HepG2 (cell line): ENCODE data around the gene GPT2. TPM values are rescaled to one million over a fixed set of nuclear protein-coding genes. Genes with fewer than 3 reads are reported as not detected.

Experiments
- CBX2 ChIP-seq, 2 experiments: fragments of 200-600 bp in 1 of 2; sonication (generic); formaldehyde crosslinking in 1 of 2; IDR thresholded peaks; 2 replicates each; pipeline versions ENCODE4 v1.7.0 to v1.8.1; 2018 to 2022; ENCODE audit warnings: low read depth in 2 of 2, low read length in 1 of 2, mild to moderate bottlenecking in 1 of 2, missing genetic modification reagents in 1 of 2
- HCFC1 ChIP-seq: fragments of 150-350 bp; IDR thresholded peaks from 2 replicates; pipeline ENCODE4 v1.6.1; 2014; ENCODE audit warnings: low read depth, low read length
- LCORL ChIP-seq, 2 experiments: fragments of 450-650 bp in 1 of 2; sonication (generic) in 1 of 2; formaldehyde crosslinking in 1 of 2; IDR thresholded peaks; 2 replicates each; pipeline versions ENCODE4 v1.5.0 to v1.6.1; 2017 to 2020; ENCODE audit warnings: antibody characterized with exemption in 1 of 2, missing genetic modification reagents in 1 of 2
- NRL ChIP-seq: sonication (generic); formaldehyde crosslinking; IDR thresholded peaks from 2 replicates; pipeline ENCODE4 v1.5.0; 2020; ENCODE audit warnings: missing genetic modification reagents, mild to moderate bottlenecking, moderate library complexity, borderline replicate concordance
- POLR2A ChIP-seq, 2 experiments: IDR thresholded peaks; 2 replicates each; pipeline ENCODE4 v1.6.1; 2011; ENCODE audit warnings: low read depth in 2 of 2, low read length in 2 of 2, mild to moderate bottlenecking in 1 of 2, moderate library complexity in 1 of 2; ENCODE audit not compliant: insufficient read depth in 1 of 2
- RXRB ChIP-seq: IDR thresholded peaks from 2 replicates; pipeline ENCODE4 v1.6.1; 2016; ENCODE audit warnings: borderline replicate concordance, missing genetic modification reagents, missing compliant biosample characterization
- TGIF2 ChIP-seq: IDR thresholded peaks from 2 replicates; pipeline ENCODE4 v1.6.1; 2016; ENCODE audit warnings: control low read depth, missing compliant biosample characterization
- YY1 ChIP-seq: IDR thresholded peaks from 2 replicates; pipeline ENCODE4 v1.6.1; 2011; ENCODE audit warnings: low read length, low read depth, moderate library complexity, mild to moderate bottlenecking; ENCODE audit not compliant: insufficient read depth, insufficient replicate concordance
- ZMYM4 ChIP-seq: sonication (generic); formaldehyde crosslinking; IDR thresholded peaks from 2 replicates; pipeline ENCODE4 v1.8.1; 2023; ENCODE audit warnings: mild to moderate bottlenecking, missing genetic modification reagents
- ZNF30 ChIP-seq: sonication (generic); formaldehyde crosslinking; IDR thresholded peaks from 2 replicates; pipeline ENCODE4 v1.5.0; 2020; ENCODE audit warnings: mild to moderate bottlenecking, missing genetic modification reagents
- ZNF720 ChIP-seq: sonication (generic); formaldehyde crosslinking; IDR thresholded peaks from 2 replicates; pipeline ENCODE4 v1.4.0; 2020; ENCODE audit warnings: missing genetic modification reagents
- ZNF773 ChIP-seq: sonication (generic); formaldehyde crosslinking; IDR thresholded peaks from 2 replicates; pipeline ENCODE4 v1.4.0; 2020; ENCODE audit warnings: missing genetic modification reagents, borderline replicate concordance
- ZNF841 ChIP-seq: sonication (generic); formaldehyde crosslinking; IDR thresholded peaks from 2 replicates; pipeline ENCODE4 v1.8.1; 2023; ENCODE audit warnings: missing genetic modification reagents, borderline replicate concordance
- polyA plus RNA-seq, 8 experiments: library from polyadenylated mRNA; depleted of rRNA in 3 of 8; stranded (reverse) in 7 of 8; unstranded in 1 of 8; fragments of >200 nt; fragmentation: Illumina TruSeq in 4 of 8; extraction: Trizol in 4 of 8; gene quantifications; 2 replicates each; pipeline versions ENCODE4 v1.2.1 to v1.2.3, GENCODE V29; 2011 to 2016; ENCODE audit warnings: low read depth in 4 of 8, missing spikeins in 1 of 8, mixed read lengths in 1 of 8; ENCODE audit not compliant: insufficient read depth in 1 of 8
- total RNA-seq, 5 experiments: library from RNA; depleted of rRNA; stranded (reverse); fragments of >200 nt; fragmentation: Illumina TruSeq; extraction: Trizol; gene quantifications; 2 replicates each; pipeline ENCODE4 v1.2.3, GENCODE V29; 2016; ENCODE audit warnings: low read depth in 1 of 5
- TF ChIP-seq, protein P1 (sequence below): sonication (generic); formaldehyde crosslinking; IDR thresholded peaks from 2 replicates; pipeline ENCODE4 v1.5.0; 2020; ENCODE audit warnings: mild to moderate bottlenecking, missing genetic modification reagents, borderline replicate concordance
- TF ChIP-seq, protein P2 (sequence below): sonication (generic); IDR thresholded peaks from 2 replicates; pipeline ENCODE4 v1.6.1; 2016; ENCODE audit warnings: low read depth, borderline replicate concordance
- TF ChIP-seq, protein P3 (sequence below): sonication (generic); formaldehyde crosslinking; IDR thresholded peaks from 2 replicates; pipeline ENCODE4 v1.4.0; 2020; ENCODE audit warnings: low read depth, mild to moderate bottlenecking, missing genetic modification reagents
- TF ChIP-seq, protein P4 (sequence below): sonication (generic); formaldehyde crosslinking; IDR thresholded peaks from 2 replicates; pipeline ENCODE4 v1.5.1; 2020; ENCODE audit warnings: missing genetic modification reagents, mild to moderate bottlenecking, borderline replicate concordance
- TF ChIP-seq, protein P5 (sequence below): IDR thresholded peaks from 2 replicates; pipeline ENCODE4 v1.6.1; 2016; ENCODE audit warnings: missing biosample characterization, missing genetic modification reagents, low read depth

GPT2 gene
- total and polyA plus RNA-seq, 2 of the 13 experiments (the other 11 are each of a cell fraction or from before 2014, with no cell fraction given), result 138 to 267 TPM

DNA sequence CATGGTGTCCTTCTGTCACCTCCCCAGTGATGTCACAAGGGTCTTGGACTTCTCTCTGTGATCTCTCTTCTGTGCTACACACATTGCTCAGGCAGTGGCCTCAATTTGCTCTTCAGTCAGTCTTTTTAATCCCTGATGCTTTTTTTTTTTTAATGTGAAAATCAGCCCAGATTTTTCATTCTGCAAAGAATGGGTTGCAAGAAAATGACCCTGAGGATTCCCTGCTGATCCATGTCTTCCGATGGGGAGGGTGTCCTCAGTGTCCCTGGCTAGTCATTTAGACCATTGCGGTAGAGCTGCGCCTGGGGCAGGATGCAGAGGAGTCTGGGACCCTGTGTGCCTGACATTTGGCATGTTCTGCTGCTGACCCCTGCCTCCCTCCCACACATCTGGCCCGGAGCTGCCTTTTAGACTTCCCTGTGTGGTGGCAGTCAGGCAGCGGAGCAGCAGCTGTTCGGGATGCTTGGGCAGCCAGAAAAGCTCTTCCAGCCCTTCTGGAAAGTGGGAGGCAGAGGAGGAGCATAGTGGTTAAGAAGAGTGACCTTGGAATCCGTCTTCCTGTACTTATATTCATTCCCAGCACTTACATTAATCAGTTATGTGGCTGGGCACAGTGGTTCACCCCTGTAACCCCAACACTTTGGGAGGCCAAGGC is 12.3 kb downstream of the GPT2 start (continued):
- TF ChIP-seq, protein P1, sequence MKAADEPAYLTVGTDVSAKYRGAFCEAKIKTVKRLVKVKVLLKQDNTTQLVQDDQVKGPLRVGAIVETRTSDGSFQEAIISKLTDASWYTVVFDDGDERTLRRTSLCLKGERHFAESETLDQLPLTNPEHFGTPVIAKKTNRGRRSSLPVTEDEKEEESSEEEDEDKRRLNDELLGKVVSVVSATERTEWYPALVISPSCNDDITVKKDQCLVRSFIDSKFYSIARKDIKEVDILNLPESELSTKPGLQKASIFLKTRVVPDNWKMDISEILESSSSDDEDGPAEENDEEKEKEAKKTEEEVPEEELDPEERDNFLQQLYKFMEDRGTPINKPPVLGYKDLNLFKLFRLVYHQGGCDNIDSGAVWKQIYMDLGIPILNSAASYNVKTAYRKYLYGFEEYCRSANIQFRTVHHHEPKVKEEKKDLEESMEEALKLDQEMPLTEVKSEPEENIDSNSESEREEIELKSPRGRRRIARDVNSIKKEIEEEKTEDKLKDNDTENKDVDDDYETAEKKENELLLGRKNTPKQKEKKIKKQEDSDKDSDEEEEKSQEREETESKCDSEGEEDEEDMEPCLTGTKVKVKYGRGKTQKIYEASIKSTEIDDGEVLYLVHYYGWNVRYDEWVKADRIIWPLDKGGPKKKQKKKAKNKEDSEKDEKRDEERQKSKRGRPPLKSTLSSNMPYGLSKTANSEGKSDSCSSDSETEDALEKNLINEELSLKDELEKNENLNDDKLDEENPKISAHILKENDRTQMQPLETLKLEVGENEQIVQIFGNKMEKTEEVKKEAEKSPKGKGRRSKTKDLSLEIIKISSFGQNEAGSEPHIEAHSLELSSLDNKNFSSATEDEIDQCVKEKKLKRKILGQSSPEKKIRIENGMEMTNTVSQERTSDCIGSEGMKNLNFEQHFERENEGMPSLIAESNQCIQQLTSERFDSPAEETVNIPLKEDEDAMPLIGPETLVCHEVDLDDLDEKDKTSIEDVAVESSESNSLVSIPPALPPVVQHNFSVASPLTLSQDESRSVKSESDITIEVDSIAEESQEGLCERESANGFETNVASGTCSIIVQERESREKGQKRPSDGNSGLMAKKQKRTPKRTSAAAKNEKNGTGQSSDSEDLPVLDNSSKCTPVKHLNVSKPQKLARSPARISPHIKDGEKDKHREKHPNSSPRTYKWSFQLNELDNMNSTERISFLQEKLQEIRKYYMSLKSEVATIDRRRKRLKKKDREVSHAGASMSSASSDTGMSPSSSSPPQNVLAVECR (CRISPR knock-in tag), result peak; percentile 63
- TF ChIP-seq RXRB (CRISPR knock-in tag) (no peak), TGIF2 (no peak), ZNF841 (no peak), ZNF30 (CRISPR knock-in tag) (no peak), NRL (CRISPR knock-in tag) (no peak), ZNF720 (no peak), POLR2A (IDR thresholded peaks at IDR 0.05; ENCODE audit: insufficient read depth in 1 of 2, low read depth in 2 of 2, low read length in 2 of 2) (peak in 1 of 2 experiments; percentile 10; a peak in 1 of 4 replicates), LCORL (IDR thresholded peaks at IDR 0.05) (no peak), LCORL (CRISPR knock-in tag; IDR thresholded peaks at IDR 0.05) (no peak), CBX2 (IDR thresholded peaks at IDR 0.05; ENCODE audit: low read depth, low read length) (no peak), CBX2 (CRISPR knock-in tag; IDR thresholded peaks at IDR 0.05; ENCODE audit: low read depth) (no peak), ZMYM4 (CRISPR knock-in tag) (no peak), ZNF773 (CRISPR knock-in tag) (no peak), YY1 (peak; percentile 47), HCFC1 (no peak)
- TF ChIP-seq, protein P2, sequence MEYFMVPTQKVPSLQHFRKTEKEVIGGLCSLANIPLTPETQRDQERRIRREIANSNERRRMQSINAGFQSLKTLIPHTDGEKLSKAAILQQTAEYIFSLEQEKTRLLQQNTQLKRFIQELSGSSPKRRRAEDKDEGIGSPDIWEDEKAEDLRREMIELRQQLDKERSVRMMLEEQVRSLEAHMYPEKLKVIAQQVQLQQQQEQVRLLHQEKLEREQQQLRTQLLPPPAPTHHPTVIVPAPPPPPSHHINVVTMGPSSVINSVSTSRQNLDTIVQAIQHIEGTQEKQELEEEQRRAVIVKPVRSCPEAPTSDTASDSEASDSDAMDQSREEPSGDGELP, result no peak
- TF ChIP-seq, protein P3, sequence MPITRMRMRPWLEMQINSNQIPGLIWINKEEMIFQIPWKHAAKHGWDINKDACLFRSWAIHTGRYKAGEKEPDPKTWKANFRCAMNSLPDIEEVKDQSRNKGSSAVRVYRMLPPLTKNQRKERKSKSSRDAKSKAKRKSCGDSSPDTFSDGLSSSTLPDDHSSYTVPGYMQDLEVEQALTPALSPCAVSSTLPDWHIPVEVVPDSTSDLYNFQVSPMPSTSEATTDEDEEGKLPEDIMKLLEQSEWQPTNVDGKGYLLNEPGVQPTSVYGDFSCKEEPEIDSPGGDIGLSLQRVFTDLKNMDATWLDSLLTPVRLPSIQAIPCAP, result no peak
- TF ChIP-seq, protein P4, sequence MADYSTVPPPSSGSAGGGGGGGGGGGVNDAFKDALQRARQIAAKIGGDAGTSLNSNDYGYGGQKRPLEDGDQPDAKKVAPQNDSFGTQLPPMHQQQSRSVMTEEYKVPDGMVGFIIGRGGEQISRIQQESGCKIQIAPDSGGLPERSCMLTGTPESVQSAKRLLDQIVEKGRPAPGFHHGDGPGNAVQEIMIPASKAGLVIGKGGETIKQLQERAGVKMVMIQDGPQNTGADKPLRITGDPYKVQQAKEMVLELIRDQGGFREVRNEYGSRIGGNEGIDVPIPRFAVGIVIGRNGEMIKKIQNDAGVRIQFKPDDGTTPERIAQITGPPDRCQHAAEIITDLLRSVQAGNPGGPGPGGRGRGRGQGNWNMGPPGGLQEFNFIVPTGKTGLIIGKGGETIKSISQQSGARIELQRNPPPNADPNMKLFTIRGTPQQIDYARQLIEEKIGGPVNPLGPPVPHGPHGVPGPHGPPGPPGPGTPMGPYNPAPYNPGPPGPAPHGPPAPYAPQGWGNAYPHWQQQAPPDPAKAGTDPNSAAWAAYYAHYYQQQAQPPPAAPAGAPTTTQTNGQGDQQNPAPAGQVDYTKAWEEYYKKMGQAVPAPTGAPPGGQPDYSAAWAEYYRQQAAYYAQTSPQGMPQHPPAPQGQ (CRISPR knock-in tag), result no peak
- TF ChIP-seq, protein P5, sequence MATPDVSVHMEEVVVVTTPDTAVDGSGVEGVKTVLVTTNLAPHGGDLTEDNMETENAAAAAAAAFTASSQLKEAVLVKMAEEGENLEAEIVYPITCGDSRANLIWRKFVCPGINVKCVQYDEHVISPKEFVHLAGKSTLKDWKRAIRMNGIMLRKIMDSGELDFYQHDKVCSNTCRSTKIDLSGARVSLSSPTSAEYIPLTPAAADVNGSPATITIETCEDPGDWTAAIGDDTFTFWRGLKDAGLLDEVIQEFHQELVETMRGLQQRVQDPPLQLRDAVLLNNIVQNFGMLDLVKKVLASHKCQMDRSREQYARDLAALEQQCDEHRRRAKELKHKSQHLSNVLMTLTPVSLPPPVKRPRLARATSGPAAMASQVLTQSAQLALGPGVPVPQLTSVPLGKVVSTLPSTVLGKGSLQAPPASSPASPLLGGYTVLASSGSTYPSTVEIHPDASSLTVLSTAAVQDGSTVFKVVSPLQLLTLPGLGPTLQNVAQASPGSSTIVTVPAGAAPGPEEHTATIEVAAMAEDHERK (CRISPR knock-in tag), result no peak
